ENCODE measurements around the gene H2AZ1.

GRCh38 chr4:99986792-99987191 lies 36.7 kb upstream of the H2AZ1 start:
- TF ChIP-seq, protein P1, sequence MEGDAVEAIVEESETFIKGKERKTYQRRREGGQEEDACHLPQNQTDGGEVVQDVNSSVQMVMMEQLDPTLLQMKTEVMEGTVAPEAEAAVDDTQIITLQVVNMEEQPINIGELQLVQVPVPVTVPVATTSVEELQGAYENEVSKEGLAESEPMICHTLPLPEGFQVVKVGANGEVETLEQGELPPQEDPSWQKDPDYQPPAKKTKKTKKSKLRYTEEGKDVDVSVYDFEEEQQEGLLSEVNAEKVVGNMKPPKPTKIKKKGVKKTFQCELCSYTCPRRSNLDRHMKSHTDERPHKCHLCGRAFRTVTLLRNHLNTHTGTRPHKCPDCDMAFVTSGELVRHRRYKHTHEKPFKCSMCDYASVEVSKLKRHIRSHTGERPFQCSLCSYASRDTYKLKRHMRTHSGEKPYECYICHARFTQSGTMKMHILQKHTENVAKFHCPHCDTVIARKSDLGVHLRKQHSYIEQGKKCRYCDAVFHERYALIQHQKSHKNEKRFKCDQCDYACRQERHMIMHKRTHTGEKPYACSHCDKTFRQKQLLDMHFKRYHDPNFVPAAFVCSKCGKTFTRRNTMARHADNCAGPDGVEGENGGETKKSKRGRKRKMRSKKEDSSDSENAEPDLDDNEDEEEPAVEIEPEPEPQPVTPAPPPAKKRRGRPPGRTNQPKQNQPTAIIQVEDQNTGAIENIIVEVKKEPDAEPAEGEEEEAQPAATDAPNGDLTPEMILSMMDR (IDR thresholded peaks at IDR 0.05; ENCODE audit: poor library complexity, severe bottlenecking) = no peak
- TF ChIP-seq RAD21 (conservative IDR thresholded peaks at IDR 0.05) (no peak), EP300 (conservative IDR thresholded peaks at IDR 0.05; ENCODE audit: poor library complexity, severe bottlenecking) (no peak), EZH2 (IDR thresholded peaks at IDR 0.05; ENCODE audit: borderline replicate concordance, insufficient read depth, low read length, poor library complexity, severe bottlenecking) (no peak), TAF1 (IDR thresholded peaks at IDR 0.05; ENCODE audit: low read depth) (no peak)
